ENCODE data around the gene HEXIM2. TPM values are rescaled to one million over a fixed set of nuclear protein-coding genes. Genes with fewer than 3 reads are reported as not detected.

HEXIM2 gene
- total and polyA plus RNA-seq, 2 of the 13 experiments (the other 11 are each of a cell fraction or from before 2014, with no cell fraction given) = 27.1 to 32.4 TPM

- TF ChIP-seq PATZ1 (CRISPR knock-in tag; IDR thresholded peaks at IDR 0.05) (peak; percentile 62), ZNF44 (CRISPR knock-in tag; IDR thresholded peaks at IDR 0.05) (no peak), ZNF782 (CRISPR knock-in tag; IDR thresholded peaks at IDR 0.05; ENCODE audit: borderline replicate concordance) (no peak), ZNF253 (CRISPR knock-in tag; IDR thresholded peaks at IDR 0.05; ENCODE audit: borderline replicate concordance) (no peak), ZNF333 (CRISPR knock-in tag; IDR thresholded peaks at IDR 0.05; ENCODE audit: borderline replicate concordance) (no peak), E2F2 (CRISPR knock-in tag; IDR thresholded peaks at IDR 0.05; ENCODE audit: borderline replicate concordance) (no peak), TGIF2 (CRISPR knock-in tag; IDR thresholded peaks at IDR 0.05) (no peak), ZNF225 (CRISPR knock-in tag; IDR thresholded peaks at IDR 0.05) (no peak), ATF6 (CRISPR knock-in tag; conservative IDR thresholded peaks at IDR 0.05) (no peak), ZNF839 (CRISPR knock-in tag; IDR thresholded peaks at IDR 0.05; ENCODE audit: borderline replicate concordance) (no peak), KLF11 (CRISPR knock-in tag; IDR thresholded peaks at IDR 0.05) (no peak), HOXA7 (CRISPR knock-in tag; IDR thresholded peaks at IDR 0.05) (no peak), SP4 (CRISPR knock-in tag; IDR thresholded peaks at IDR 0.05) (no peak), GABPA (IDR thresholded peaks at IDR 0.05; ENCODE audit: low read depth, low read length) (no peak), GABPA (CRISPR knock-in tag; IDR thresholded peaks at IDR 0.05; ENCODE audit: low read depth) (no peak), ZBTB10 (CRISPR knock-in tag; IDR thresholded peaks at IDR 0.05; ENCODE audit: borderline replicate concordance) (no peak), SKI (IDR thresholded peaks at IDR 0.05; ENCODE audit: partially characterized antibody) (no peak), ZC3H13 (CRISPR knock-in tag; IDR thresholded peaks at IDR 0.05) (no peak), ZBTB3 (CRISPR knock-in tag; IDR thresholded peaks at IDR 0.05; ENCODE audit: borderline replicate concordance, low read depth) (no peak), SP140L (CRISPR knock-in tag; IDR thresholded peaks at IDR 0.05; ENCODE audit: borderline replicate concordance) (no peak), PHF5A (CRISPR knock-in tag; IDR thresholded peaks at IDR 0.05; ENCODE audit: low read depth, unreplicated experiment) (no peak)
These were observed 38.5 kb upstream of the HEXIM2 start (continued) for GRCh38 chr17:45123076-45123770.
